Keratinocyte (primary cell): ENCODE data around the gene TNS3. TPM values are rescaled to one million over a fixed set of nuclear protein-coding genes. Genes with fewer than 3 reads are reported as not detected.

ENCODE experiments used
- DNase-seq: peaks from one replicate; pipeline ENCODE4 v3.0.0-alpha.2; 2011; ENCODE audit warnings: low read depth, missing footprints, low spot score
- FAIRE-seq: peaks from 2 replicates; lab custom pipeline; 2011; peaks lifted over from hg19 to GRCh38; lab: Jason Lieb, UNC
- H2AFZ ChIP-seq: 2 replicates; pipeline ENCODE4 v1.6.0; 2012; ENCODE audit warnings: low read length, control low read depth, inconsistent platforms; ENCODE audit not compliant: control insufficient read depth
- H3K27ac ChIP-seq: 2 replicates; pipeline ENCODE4 v1.5.1; 2011; ENCODE audit warnings: low read length; ENCODE audit not compliant: control insufficient read depth, insufficient read depth
- H3K27me3 ChIP-seq: 3 replicates; pipeline ENCODE4 v1.6.0; 2011; ENCODE audit warnings: low read length; ENCODE audit not compliant: control insufficient read depth, insufficient read depth; ENCODE audit errors: extremely low read depth
- H3K36me3 ChIP-seq, 2 experiments: 2 replicates in 1 of 2; 3 replicates in 1 of 2; pipeline ENCODE4 v1.5.1; 2011; ENCODE audit warnings: low read length in 2 of 2, mild to moderate bottlenecking in 1 of 2; ENCODE audit not compliant: control insufficient read depth in 2 of 2, insufficient read depth in 2 of 2; ENCODE audit errors: extremely low read depth in 1 of 2
- H3K4me1 ChIP-seq: 3 replicates; pipeline ENCODE4 v1.5.1; 2011; ENCODE audit warnings: low read length; ENCODE audit not compliant: control insufficient read depth, insufficient read depth; ENCODE audit errors: extremely low read depth
- H3K4me2 ChIP-seq: 3 replicates; pipeline ENCODE4 v1.6.0; 2011; ENCODE audit warnings: low read depth, low read length; ENCODE audit not compliant: control insufficient read depth, insufficient read depth; ENCODE audit errors: extremely low read depth
- H3K4me3 ChIP-seq, 3 experiments: fragments of 200-600 bp in 1 of 3; sonication (generic) in 1 of 3; 2 replicates in 2 of 3; 3 replicates in 1 of 3; pipeline ENCODE4 v1.5.1; 2011 to 2016; ENCODE audit warnings: low read length in 3 of 3, mild to moderate bottlenecking in 3 of 3, control low read depth in 2 of 3, inconsistent platforms in 1 of 3, low read depth in 1 of 3, mixed read lengths in 1 of 3, mixed run types in 1 of 3, moderate library complexity in 1 of 3; ENCODE audit not compliant: control insufficient read depth in 2 of 3, insufficient read depth in 2 of 3; ENCODE audit errors: extremely low read depth in 1 of 3
- H3K79me2 ChIP-seq: 2 replicates; pipeline ENCODE4 v1.6.0; 2012; ENCODE audit warnings: low read length; ENCODE audit not compliant: control insufficient read depth, insufficient read depth
- H3K9ac ChIP-seq: 3 replicates; pipeline ENCODE4 v1.6.0; 2011; ENCODE audit warnings: low read length; ENCODE audit not compliant: control insufficient read depth, insufficient read depth; ENCODE audit errors: extremely low read depth
- H3K9me1 ChIP-seq: 3 replicates; pipeline ENCODE4 v1.6.0; 2011; ENCODE audit warnings: low read length; ENCODE audit not compliant: control insufficient read depth, insufficient read depth; ENCODE audit errors: extremely low read depth
- H3K9me3 ChIP-seq: 2 replicates; pipeline ENCODE4 v1.5.1; 2012; ENCODE audit warnings: low read depth, low read length; ENCODE audit not compliant: control insufficient read depth
- H4K20me1 ChIP-seq: 3 replicates; pipeline ENCODE4 v1.6.0; 2011; ENCODE audit warnings: low read length; ENCODE audit not compliant: control insufficient read depth, insufficient read depth; ENCODE audit errors: extremely low read depth
- EZH2 ChIP-seq: IDR thresholded peaks from one replicate; pipeline ENCODE4 v1.6.1; 2012; ENCODE audit warnings: inconsistent platforms, mild to moderate bottlenecking, low read length, moderate library complexity
- dilution Hi-C: fragments of 300-500 bp; cut with MboI; formaldehyde crosslinking; loops from one replicate; pipeline ENCODE4 v1.7.0; 2020; ENCODE audit warnings: low sequenced_read_pairs; ENCODE audit not compliant: extremely low pct_ligation_motif_present
- polyA plus RNA-seq, 5 experiments: library from polyadenylated mRNA; depleted of rRNA in 3 of 5; stranded (reverse) in 3 of 5; stranded (forward) in 1 of 5; unstranded in 1 of 5; fragments of >200 nt; gene quantifications; 1 replicate in 1 of 5; 2 replicates in 3 of 5; 3 replicates in 1 of 5; pipeline versions ENCODE4 v1.2.1 to v1.2.3, GENCODE V29; 2011 to 2012; ENCODE audit warnings: missing spikeins in 2 of 5, low read depth in 1 of 5, low replicate concordance in 1 of 5
- TF ChIP-seq, protein P1 (sequence below), 3 experiments: IDR thresholded peaks in 1 of 3; conservative IDR thresholded peaks in 1 of 3; optimal IDR thresholded peaks in 1 of 3; 2 replicates in 2 of 3; 3 replicates in 1 of 3; pipeline versions ENCODE3 to v1.5.1; 2011; ENCODE audit warnings: low read length in 3 of 3, mild to moderate bottlenecking in 3 of 3, moderate library complexity in 2 of 3, control low read depth in 1 of 3, inconsistent platforms in 1 of 3; ENCODE audit not compliant: insufficient read depth in 2 of 3; ENCODE audit errors: extremely low read depth in 1 of 3

TNS3 gene
- polyA plus RNA-seq, 1 donor (not counting 4 experiments of a cell fraction or from before 2014, with no cell fraction given): 3.9 TPM

DNA sequence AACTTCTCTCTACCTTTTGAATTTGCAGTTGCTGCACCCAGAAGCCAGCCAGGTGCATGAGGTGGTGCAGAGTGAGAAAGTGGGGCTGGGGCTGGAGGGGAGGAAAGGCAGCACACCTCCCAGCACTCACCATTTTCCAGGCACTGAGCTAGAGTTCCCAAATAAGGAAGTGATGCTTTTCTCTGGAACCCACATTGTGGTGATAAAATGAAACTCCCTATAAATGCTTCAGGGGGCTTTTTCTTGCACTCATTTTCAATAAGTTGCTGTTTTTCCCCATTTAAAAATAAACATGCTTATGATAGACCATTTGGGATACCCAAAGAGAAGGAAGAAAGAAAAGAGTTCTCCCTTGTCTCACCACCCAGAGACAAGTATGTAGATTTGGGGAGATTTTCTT, 42.8 kb upstream of the TNS3 start:
- Histone ChIP-seq H2AFZ (no peak overlapping the region), H4K20me1 (no peaks in the 10 kb centered on the region), H3K4me2 (no peak overlapping the region), H3K79me2 (no peaks in the 10 kb centered on the region), H3K9me1 (no peaks in the 10 kb centered on the region), H3K27me3 (no peaks in the 10 kb centered on the region), H3K9me3 (no peaks in the 10 kb centered on the region), H3K27ac (no peak overlapping the region), H3K36me3 (no peaks in the 10 kb centered on the region), H3K4me1 (no peaks in the 10 kb centered on the region), H3K9ac (no peak overlapping the region), H3K4me3 (no peak overlapping the region)
- DNase-seq (no peak), FAIRE-seq (no peak)
- TF ChIP-seq, protein P1, sequence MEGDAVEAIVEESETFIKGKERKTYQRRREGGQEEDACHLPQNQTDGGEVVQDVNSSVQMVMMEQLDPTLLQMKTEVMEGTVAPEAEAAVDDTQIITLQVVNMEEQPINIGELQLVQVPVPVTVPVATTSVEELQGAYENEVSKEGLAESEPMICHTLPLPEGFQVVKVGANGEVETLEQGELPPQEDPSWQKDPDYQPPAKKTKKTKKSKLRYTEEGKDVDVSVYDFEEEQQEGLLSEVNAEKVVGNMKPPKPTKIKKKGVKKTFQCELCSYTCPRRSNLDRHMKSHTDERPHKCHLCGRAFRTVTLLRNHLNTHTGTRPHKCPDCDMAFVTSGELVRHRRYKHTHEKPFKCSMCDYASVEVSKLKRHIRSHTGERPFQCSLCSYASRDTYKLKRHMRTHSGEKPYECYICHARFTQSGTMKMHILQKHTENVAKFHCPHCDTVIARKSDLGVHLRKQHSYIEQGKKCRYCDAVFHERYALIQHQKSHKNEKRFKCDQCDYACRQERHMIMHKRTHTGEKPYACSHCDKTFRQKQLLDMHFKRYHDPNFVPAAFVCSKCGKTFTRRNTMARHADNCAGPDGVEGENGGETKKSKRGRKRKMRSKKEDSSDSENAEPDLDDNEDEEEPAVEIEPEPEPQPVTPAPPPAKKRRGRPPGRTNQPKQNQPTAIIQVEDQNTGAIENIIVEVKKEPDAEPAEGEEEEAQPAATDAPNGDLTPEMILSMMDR (optimal IDR thresholded peaks at IDR 0.05 in 1 of 3, IDR thresholded peaks at IDR 0.05 in 1 of 3, conservative IDR thresholded peaks at IDR 0.05 in 1 of 3; ENCODE audit: extremely low read depth in 1 of 3, insufficient read depth in 2 of 3, low read length in 3 of 3): no peak
- TF ChIP-seq EZH2: no peak
- dilution Hi-C loops: no loop called here

DNA sequence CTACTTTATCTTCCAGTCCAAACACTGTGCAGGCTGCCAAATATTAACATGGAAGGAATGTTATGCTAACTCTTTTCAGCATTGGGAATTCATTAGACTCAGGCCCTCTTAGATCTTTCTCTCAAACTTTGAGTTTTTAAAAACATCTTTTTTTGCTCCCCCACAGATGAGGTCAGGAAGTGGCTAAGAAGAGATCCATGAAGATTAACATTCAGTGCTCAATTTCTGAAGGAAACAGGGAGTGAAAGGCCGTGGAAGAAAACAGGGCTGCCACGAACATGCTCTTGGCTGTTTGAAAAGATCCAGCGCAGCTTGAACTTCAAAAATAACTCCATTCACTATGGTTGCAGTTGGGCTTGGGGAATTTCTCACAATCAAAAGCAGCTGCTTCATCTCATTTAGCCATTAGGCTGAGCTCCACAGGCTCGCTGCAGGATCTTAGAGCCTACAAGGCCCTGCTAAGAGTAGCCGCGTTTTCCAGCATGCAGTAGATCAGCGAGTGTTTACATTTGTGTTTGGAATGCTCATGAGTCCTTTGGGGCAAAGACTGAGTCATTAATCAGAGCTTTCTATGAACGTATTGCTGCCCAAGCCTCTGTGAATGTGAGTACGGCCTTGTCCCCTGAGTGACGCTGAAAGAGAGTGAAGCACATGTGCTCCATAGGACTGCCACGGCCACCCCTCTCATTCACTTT, 41.2 kb upstream of the TNS3 start:
- Histone ChIP-seq H3K4me1 (no peaks in the 10 kb centered on the region), H3K9me3 (no peaks in the 10 kb centered on the region), H3K9me1 (no peaks in the 10 kb centered on the region), H3K27ac (no peak overlapping the region), H4K20me1 (no peaks in the 10 kb centered on the region), H3K79me2 (no peaks in the 10 kb centered on the region), H3K4me2 (no peak overlapping the region), H2AFZ (no peak overlapping the region), H3K27me3 (no peaks in the 10 kb centered on the region), H3K9ac (no peak overlapping the region), H3K36me3 (no peaks in the 10 kb centered on the region), H3K4me3 (no peak overlapping the region)
- dilution Hi-C loops: no loop called here
- FAIRE-seq (no peak), DNase-seq (no peak)
- TF ChIP-seq, protein P1 (optimal IDR thresholded peaks at IDR 0.05 in 1 of 3, IDR thresholded peaks at IDR 0.05 in 1 of 3, conservative IDR thresholded peaks at IDR 0.05 in 1 of 3; ENCODE audit: extremely low read depth in 1 of 3, insufficient read depth in 2 of 3, low read length in 3 of 3): no peak
- TF ChIP-seq EZH2: no peak
